T-helper 2 cell (primary cell): ENCODE results near the gene CDC23.
A peak's percentile ranks its signal among the peaks of the same experiment; 100 is the strongest.
"Not testable (repeated sequence)": the region's sequence is repeated elsewhere in the genome, so short reads cannot be mapped to it uniquely, and the experiment has no call there.

Source experiments
- DNase-seq, 5 experiments: peaks; one replicate each; pipeline versions ENCODE4 v3.0.0 to v3.0.0-alpha.2; 2012 to 2022
- total RNA-seq, 2 donors: gene quantifications; one replicate each; lab custom pipeline; 2026; lab: John Stamatoyannopoulos, UW

CDC23 gene
- 11.2 to 25.7 reads per million in 2 donors for total RNA-seq

GRCh38 chr5:138213161-138214029 is at the start of gene CDC23:
CDC23 (minus strand) TSS chr5:138213323; CDS start chr5:138213312, 11 bp downstream.
- peak; percentile 68 to 97 (median 88) for DNase-seq

- DNase-seq: no peak
Measured at GRCh38 chr5:138258704-138259292, 45.7 kb upstream of the CDC23 start.

- no peak for DNase-seq
Measured at GRCh38 chr5:138257583-138257982, 44.5 kb upstream of the CDC23 start.

- DNase-seq: no peak
Measured at GRCh38 chr5:138252944-138253343, 39.8 kb upstream of the CDC23 start.

GRCh38 chr5:138247800-138248199 is 34.7 kb upstream of the CDC23 start:
- not testable (repeated sequence) for DNase-seq

- no peak for DNase-seq
Measured at GRCh38 chr5:138246822-138247221, 33.7 kb upstream of the CDC23 start.

- no peak for DNase-seq
Measured at GRCh38 chr5:138246334-138246733, 33.2 kb upstream of the CDC23 start.

- DNase-seq: no peak
Measured at GRCh38 chr5:138245717-138246116, 32.6 kb upstream of the CDC23 start.

GRCh38 chr5:138243794-138244193 is 30.7 kb upstream of the CDC23 start:
- DNase-seq: no peak

- DNase-seq: peak in 2 of 5 experiments; percentile 5 to 24
Measured at GRCh38 chr5:138241688-138242571, 28.8 kb upstream of the CDC23 start.

- DNase-seq: peak in 1 of 5 experiments; percentile 14
Measured at GRCh38 chr5:138240650-138241385, 27.7 kb upstream of the CDC23 start.

GRCh38 chr5:138238034-138238433 is 24.9 kb upstream of the CDC23 start:
- no peak for DNase-seq

GRCh38 chr5:138234651-138235050 is 21.5 kb upstream of the CDC23 start:
- DNase-seq: no peak

GRCh38 chr5:138233280-138233679 is 20.2 kb upstream of the CDC23 start:
- no peak for DNase-seq

GRCh38 chr5:138230981-138231589 is 18.0 kb upstream of the CDC23 start:
- no peak for DNase-seq

- no peak for DNase-seq
Measured at GRCh38 chr5:138230261-138230660, 17.1 kb upstream of the CDC23 start.

- no peak for DNase-seq
Measured at GRCh38 chr5:138229387-138229786, 16.3 kb upstream of the CDC23 start.

- DNase-seq: no peak
Measured at GRCh38 chr5:138226910-138227309, 13.8 kb upstream of the CDC23 start.

GRCh38 chr5:138224712-138225111 is 11.6 kb upstream of the CDC23 start:
- DNase-seq: no peak

GRCh38 chr5:138223532-138223931 is 10.4 kb upstream of the CDC23 start:
- DNase-seq: no peak

- DNase-seq: no peak
Measured at GRCh38 chr5:138216799-138217198, 3.7 kb upstream of the CDC23 start.

- DNase-seq: peak in 2 of 5 experiments; percentile 2 to 29
Measured at GRCh38 chr5:138212828-138213160, 329 bp downstream of the CDC23 start.
